GM10847 (cell line): ENCODE results near the gene CORO2A.

Experiments used
- POLR2A ChIP-seq: IDR thresholded peaks from 2 replicates; pipeline ENCODE4 v1.6.1; 2011; ENCODE audit not compliant: insufficient read length; ENCODE audit errors: extremely low read depth

The CORO2A gene, protein sequence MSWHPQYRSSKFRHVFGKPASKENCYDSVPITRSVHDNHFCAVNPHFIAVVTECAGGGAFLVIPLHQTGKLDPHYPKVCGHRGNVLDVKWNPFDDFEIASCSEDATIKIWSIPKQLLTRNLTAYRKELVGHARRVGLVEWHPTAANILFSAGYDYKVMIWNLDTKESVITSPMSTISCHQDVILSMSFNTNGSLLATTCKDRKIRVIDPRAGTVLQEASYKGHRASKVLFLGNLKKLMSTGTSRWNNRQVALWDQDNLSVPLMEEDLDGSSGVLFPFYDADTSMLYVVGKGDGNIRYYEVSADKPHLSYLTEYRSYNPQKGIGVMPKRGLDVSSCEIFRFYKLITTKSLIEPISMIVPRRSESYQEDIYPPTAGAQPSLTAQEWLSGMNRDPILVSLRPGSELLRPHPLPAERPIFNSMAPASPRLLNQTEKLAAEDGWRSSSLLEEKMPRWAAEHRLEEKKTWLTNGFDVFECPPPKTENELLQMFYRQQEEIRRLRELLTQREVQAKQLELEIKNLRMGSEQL

DNA sequence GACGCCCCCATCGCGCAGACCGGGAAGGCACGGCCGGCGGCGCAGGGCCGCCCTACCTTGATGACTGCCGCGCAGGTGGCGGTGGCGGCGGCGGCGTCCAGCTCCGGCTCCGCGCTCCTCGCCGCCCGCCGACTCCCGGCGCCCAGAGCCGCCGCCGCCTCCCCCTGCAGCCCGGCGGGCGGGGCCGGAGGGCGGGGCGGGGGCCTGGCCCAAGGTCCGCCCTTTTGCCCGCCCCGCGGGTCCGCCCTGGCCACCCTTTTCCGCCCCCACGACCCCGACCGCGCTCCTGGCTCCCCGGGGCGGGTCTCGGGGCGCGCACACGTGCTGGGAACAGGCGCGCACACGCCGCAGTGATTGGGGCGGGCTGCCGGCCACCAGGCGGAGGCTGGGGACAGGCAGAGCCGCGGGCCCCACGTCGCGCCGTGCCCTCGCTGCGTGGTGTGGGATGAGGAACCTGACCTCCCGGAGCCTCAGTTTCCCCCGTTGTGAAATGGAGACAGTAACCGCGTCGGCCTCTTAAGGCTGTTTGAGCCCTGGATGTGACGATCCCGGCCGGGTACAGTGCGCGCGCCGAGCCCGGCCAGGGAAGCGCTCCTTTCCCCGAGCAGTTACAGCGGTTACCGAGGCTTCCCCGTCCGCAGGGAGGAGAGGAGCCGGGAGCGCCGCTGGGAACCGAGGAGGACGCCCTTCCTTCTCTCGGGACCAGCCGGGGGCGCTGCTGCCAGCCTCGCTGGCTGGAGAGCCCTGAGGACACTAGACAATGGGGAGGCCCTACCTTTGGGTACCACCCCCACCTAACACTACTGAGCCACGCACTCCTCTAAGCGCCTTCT, at the start of gene CORO2A:
Gene CORO2A (minus strand): TSS at position 135 of the 833 bp plus-strand sequence. CDS start 34,977 bp downstream, outside the sequence.
- no peak for TF ChIP-seq POLR2A

DNA sequence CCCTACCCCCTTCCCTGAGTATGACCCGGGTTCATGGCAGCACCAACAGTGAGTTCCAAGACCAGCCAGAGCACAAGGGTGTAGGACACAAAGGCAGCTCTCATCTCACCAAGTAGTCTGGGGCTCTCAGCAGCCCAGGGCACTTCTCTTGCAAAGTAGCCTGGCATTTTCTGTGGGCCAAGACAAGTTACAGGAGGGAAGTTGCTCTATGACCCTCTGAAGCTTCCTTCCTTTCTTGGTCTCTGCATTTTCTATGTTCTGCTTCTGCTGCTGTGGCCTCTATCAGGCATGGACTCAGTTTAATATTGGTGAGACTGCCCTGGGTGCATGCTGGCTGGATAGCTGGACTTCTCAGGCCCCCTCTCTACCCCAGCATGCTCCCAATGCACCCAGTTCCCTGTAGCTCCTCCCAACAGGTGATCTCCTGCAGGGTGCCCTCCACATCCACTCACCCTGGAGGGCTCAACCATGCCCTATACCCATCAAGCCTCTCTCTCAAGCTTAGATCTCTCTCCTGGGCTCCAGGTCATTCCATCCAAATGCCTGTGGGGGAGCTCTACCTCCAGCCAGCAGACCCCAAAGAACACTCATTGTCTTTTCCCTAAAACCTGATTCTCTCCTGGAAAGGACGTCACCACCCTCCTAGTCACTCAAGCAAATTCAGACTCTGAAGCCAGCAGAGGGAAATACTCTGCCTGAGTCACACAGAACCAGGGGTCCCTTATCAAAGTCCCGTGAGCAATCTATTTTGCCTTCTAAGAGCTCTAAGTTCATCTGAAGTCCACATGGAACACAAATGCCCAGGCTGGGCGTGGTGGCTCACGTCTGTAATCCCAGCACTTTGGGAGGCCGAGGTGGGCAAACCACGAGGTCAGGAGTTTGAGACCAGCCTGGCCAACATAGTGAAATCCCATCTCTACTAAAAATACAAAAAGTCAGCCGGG, 49.2 kb upstream of the CORO2A start:
- no peak for TF ChIP-seq POLR2A

DNA sequence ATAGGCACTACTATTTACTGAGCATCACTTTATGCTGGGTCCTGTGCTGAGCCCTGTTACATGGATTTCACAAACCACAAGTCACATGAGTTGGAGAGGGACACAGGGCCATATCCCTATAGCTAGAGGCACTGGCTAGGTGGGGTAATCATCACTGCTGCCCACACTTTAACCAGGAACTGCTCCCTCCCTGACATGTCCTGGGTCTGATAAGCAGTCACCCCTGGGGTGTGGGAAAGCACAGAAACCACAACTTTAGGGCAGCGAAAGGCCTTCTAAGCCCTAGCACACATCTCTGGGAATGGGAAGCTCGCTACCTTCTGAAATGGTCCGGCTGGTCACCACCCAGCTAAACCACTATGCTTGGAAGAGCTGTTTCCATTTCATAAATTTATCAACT, 48.0 kb upstream of the CORO2A start:
- TF ChIP-seq POLR2A, result no peak

DNA sequence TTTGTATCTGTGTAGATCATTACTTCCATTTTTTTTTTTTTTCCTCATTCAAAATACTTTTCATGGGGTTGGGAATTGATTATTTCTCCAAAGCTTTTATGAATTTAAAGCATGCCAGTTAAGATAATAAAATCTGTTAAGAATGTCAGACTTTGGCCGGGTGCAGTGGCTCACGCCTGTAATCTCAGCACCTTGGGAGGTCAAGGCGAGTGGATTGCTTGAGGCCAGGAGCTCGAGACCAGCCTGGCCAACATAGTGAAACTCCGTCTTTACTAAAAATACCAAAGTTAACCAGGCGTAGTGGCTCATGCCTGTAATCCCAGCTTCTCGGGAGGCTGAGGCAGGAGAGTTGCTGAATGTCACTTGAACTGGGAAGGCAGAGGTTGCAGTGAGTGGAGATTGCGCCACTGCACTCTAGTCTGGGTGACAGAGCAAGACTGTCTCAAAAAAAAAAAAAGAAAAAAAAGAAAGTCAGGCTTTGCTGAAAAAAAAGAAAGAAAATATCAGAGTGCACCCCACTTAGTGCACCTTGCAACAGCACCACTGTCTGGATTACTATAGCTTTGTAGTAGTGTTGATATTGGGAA, 44.6 kb upstream of the CORO2A start:
- TF ChIP-seq POLR2A, result no peak

DNA sequence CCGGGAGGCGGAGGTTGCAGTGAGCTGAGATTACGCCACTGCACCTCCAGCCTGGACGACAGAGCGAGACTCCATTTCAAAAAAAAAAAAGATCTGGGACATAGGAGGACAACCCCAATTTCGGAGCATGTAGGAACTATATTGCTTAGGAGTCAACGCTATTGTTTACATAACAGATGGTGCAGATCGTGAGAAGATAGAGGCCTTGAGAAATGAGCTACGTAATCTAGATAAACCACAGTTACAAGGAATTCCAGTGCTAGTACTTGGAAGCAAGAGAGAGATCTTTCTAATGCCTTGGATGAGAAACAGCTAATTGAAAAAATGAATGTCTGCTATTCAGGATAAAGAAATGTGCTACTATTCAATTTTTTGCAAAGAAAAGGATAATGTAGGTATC, 42.7 kb upstream of the CORO2A start:
- no peak for TF ChIP-seq POLR2A

DNA sequence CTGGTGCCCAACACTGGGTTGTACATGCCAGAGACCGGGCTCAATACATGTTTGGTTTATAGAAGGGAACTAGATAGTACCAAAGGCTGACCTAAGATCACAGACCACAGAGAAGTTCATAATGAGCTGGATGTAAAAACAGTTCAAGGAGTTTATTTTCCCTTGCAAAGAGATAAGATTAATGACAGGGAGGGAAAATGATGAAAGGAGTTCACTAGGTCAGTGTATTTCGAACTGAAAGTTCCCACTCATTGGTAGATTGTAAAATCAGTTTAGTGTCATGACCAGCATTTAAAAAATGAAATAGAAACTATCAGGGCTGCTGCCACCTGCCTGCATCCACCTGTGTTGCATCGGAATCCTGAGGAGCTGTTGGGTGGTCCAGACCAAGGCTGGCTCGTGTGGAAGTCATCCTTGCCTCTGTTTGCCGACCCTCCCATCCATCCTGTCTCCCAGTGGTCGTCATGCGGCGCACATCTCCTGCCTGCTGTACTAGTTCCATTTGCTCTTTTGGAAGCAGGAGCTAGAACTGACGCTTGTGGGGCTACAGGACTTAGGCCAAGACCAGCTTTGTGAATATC, 41.9 kb upstream of the CORO2A start:
- TF ChIP-seq POLR2A, result no peak

DNA sequence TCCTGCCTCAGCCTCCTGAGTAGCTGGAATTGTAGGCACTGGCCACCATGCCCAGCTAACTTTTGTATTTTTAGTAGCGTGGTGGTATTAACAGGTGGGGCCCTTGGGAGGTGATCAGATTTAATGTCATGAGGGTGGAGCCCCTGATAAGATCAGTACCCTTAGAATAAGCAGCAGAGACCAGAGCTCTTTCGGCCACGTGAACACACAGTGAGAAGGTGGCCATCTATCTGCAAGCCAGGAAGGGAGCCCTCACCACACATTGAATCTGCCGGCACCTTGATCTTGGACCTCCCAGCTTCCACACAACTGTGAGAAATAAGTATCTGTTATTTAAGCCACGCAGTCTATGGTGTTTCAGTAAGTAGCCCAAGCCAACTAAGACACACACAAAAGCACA, 40.5 kb upstream of the CORO2A start:
- no peak for TF ChIP-seq POLR2A

DNA sequence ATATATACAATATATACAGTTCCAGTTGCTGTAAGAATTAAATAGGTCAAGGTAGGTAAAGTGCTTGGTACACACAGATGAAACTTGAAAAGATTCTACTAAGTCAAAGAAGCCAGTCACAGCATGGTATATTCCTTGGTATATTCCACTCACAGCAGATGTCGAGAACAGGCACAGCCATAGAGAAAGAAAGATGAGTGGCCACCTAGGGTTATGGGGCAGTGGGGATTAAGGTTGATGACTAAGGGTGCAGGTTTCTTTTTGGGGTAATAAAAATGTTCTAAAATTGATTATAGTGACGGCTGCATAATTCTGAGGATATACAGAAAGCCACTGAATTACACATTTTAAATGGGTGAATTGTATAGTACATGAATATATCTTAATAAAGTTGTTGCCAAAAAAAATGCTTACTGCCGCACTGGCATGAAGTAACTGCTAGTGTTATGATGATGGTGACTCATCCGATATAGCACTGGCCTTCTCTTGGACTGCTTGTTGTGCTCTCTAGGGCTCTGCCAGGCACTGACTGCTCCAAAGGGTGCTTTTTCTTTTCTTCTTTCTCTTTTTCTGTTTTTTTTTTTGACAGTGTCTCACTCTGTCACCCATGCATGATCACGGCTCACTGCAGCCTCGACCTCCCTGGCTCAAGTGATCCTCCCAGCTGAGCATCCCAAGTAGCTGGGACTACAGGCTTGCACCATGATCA, 39.5 kb upstream of the CORO2A start:
- no peak for TF ChIP-seq POLR2A

DNA sequence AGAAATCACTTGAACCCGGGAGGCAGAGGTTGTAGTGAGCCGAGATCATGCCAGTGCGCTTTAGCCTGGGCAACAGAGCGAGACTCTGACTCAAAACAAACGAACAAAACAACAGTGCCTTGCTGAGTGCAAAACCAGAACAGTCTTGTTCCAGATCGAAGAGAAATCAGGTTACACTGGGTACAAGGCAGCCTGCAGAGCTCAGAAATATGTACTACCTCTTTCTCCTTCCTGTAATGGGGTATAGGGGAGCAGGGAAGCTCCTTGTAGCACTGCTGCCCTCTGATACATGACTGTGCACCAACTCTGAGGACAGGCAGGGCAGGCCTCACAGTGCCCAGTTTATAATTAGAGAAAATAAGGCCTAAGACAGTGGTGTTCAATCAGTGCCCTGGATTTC, 38.4 kb upstream of the CORO2A start:
- no peak for TF ChIP-seq POLR2A

DNA sequence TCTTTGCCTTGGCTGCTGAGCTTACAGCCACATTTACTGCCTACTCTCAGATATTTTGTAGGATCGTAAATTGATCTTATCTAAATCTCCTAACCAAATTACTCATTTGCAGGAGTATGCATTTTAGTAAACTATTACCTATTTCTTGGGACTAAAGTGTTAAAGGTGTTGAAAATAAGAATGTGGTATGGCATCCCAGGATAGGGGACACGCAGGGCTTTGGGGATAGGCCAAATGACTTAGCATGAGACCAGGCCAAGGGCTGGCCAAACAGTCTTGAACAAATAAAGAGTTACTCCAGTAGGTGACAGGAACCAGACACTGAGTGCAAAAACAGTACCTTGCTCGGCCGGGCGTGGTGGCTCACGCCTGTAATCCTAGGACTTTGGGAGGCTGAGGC, 37.9 kb upstream of the CORO2A start:
- no peak for TF ChIP-seq POLR2A

DNA sequence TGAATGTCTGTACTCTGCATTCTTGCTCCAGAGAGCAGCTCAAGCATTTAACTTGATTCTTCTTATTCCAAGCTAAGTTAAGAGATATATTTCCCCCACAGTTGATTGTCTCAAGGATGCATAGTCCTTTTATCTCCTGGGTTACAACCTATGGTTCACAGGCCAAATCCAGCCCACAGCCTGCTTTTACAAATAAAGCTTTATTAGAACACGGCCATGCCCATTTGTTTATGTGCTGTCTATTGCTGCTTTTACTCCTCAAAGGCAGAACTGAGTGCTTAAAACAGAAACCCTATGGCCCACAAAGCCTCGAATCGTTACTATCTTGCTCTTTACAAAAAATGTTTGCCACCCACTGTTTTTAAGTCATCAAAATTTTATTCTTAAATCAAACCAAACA, 37.2 kb upstream of the CORO2A start:
- no peak for TF ChIP-seq POLR2A

DNA sequence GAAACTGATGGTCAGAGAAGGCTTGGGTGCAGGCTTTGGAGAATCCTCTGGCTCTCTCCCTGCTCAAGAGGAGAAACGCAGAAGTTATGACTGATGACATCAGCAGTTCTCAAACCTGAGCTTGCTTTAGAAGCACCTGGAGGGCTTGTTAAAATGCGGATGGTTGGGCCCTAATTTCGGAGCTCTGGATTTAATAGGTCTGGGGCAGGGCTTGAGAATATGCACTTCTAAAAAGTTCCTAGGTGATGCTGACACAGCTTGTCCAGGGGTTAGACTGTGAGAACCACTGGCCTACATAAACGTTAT, 36.6 kb upstream of the CORO2A start:
- no peak for TF ChIP-seq POLR2A

DNA sequence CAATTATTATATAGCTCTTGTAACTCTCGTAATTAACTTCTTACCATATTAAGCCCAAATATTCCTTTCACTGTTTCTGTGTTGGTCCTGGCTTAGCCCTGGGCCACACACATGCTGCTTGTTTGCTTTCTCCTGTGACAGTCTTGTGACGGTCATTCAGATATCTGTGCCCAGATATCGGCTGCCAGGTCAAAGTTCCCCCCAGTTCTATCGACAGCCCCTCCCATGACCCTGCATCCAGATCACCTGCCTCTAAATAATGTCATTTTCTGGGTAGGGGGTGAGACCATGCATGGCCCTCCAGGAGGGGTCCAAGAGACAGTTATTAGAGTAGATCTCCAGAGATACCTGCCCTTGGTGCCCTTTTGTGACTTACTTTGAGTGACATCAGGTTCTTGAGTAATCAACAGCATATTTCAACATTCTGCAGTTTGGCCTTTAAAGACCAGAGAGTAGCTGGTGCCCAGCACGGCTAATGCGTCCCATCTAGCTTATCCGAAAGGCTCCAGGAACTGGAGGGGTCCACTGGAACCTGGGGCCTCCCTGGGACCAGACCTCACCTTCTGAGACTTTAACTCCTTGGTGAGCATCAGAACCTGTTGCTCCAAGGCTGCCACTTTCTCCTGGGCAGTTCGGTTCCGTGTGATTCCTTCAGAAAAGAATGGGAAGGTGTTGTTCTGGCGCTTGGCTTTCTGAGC, 36.1 kb upstream of the CORO2A start:
- TF ChIP-seq POLR2A, result no peak
